SK-N-SH (cell line): ENCODE results near the gene SPRED2.

Experiments
- CTCF ChIP-seq: fragments of 200-600 bp; sonication (generic); IDR thresholded peaks from 2 replicates; pipeline ENCODE4 v1.6.1; 2017; ENCODE audit warnings: antibody characterized with exemption, mild to moderate bottlenecking, moderate library complexity
- EZH2phosphoT487 ChIP-seq: fragments of 200-600 bp; sonication (generic); IDR thresholded peaks from 2 replicates; pipeline ENCODE4 v1.6.1; 2017; ENCODE audit warnings: low read depth, mixed run types, mild to moderate bottlenecking, antibody characterized with exemption, moderate library complexity, borderline replicate concordance
- JUND ChIP-seq: IDR thresholded peaks from 2 replicates; pipeline ENCODE4 v1.4.0; 2012
- MAX ChIP-seq: IDR thresholded peaks from 2 replicates; pipeline ENCODE4 v1.4.0; 2012; ENCODE audit warnings: low read depth
- MXI1 ChIP-seq: IDR thresholded peaks from 2 replicates; pipeline ENCODE4 v1.6.1; 2012; ENCODE audit warnings: mild to moderate bottlenecking, low read depth, low read length, improper control_type of control experiment
- NFIC ChIP-seq: IDR thresholded peaks from 2 replicates; pipeline ENCODE4 v1.4.0; 2012; ENCODE audit warnings: borderline replicate concordance
- POLR2AphosphoS5 ChIP-seq: IDR thresholded peaks from 2 replicates; pipeline ENCODE4 v1.6.1; 2012; ENCODE audit warnings: low read depth, low read length
- RCOR1 ChIP-seq: fragments of 150-350 bp; IDR thresholded peaks from 2 replicates; pipeline ENCODE4 v1.6.1; 2017; ENCODE audit warnings: antibody characterized with exemption, low read length
- RFX5 ChIP-seq: IDR thresholded peaks from 2 replicates; pipeline ENCODE4 v1.6.1; 2012; ENCODE audit warnings: mild to moderate bottlenecking, improper control_type of control experiment, low read length
- SMC3 ChIP-seq: IDR thresholded peaks from 2 replicates; pipeline ENCODE4 v1.6.1; 2012; ENCODE audit warnings: low read depth, low read length, improper control_type of control experiment
- TAF1 ChIP-seq: IDR thresholded peaks from 2 replicates; pipeline ENCODE4 v1.6.1; 2012; ENCODE audit warnings: low read depth, mild to moderate bottlenecking, low read length, moderate library complexity, borderline replicate concordance
- USF2 ChIP-seq: fragments of 150-350 bp; IDR thresholded peaks from 2 replicates; pipeline ENCODE4 v1.6.1; 2017; ENCODE audit warnings: antibody characterized with exemption, low read length, low read depth, borderline replicate concordance

GRCh38 chr2:65317841-65318240 is 114.6 kb downstream of the SPRED2 start:
- TF ChIP-seq POLR2AphosphoS5 (no peak), CTCF (no peak), SMC3 (no peak), USF2 (no peak), RFX5 (no peak), EZH2phosphoT487 (no peak), NFIC (no peak), MAX (no peak), RCOR1 (no peak), MXI1 (no peak), TAF1 (no peak), JUND (no peak)
